Activated naive CD4-positive, alpha-beta T cell (primary cell): ENCODE measurements around the gene KRTAP10-2.
A peak's percentile ranks its signal among the peaks of the same experiment; 100 is the strongest.
"Not testable (repeated sequence)": the region's sequence is repeated elsewhere in the genome, so short reads cannot be mapped to it uniquely, and the experiment has no call there.

ENCODE experiments used
- DNase-seq, 4 experiments: peaks; one replicate each; lab custom pipeline; 2025; lab: John Stamatoyannopoulos, UW

Gene KRTAP10-2

DNA sequence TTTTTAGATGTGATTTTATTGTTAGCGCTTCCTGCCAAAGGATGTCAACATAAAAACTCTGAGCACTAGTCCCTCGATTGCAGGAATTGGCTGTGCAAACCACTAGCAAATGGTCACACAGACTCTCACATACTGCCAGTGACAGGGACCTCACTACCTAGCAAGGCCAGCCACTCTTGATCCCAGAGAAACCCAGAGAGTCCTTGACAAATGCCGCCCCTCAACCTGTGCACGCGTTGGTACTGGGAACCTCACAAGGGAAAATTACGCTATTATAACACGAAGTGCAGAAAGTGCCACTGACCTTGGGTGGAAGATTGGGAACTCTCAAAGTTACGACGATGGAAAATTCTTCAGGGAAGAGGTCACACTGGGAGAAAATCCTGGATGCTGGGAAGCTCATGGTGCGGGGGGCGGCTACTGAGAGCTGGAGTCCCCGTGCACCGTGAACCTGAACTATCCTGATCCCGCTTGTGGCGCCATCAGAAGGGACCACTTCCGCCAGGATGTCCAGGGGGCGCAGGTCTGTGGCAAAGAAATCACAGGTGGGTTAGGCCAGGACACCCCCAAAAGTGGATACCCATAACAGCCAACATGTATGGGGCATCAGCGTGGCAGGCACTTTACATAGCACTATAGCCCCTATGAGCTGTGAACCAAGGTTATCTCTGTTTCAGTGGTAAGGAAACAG lies 16.3 kb upstream of the KRTAP10-2 start:
- DNase-seq, result no peak

DNA sequence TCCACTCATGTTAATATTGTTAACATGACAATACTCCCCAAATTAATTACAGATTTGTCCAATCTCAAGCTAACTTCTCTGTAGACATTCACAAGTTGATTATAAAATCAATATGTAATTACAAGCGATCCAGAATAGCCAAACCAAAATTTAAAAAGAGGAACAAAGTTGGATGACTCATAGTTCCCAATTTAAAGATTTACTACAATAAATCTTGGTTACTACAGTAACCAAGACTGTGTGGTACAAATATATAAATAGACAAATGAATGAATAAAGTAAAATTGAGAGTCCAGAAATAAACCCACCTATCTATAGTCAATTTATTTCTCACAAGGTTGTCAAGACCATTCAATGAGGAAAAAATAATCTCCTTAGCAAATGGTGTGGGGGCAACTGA lies 15.1 kb upstream of the KRTAP10-2 start:
- no peak for DNase-seq

DNA sequence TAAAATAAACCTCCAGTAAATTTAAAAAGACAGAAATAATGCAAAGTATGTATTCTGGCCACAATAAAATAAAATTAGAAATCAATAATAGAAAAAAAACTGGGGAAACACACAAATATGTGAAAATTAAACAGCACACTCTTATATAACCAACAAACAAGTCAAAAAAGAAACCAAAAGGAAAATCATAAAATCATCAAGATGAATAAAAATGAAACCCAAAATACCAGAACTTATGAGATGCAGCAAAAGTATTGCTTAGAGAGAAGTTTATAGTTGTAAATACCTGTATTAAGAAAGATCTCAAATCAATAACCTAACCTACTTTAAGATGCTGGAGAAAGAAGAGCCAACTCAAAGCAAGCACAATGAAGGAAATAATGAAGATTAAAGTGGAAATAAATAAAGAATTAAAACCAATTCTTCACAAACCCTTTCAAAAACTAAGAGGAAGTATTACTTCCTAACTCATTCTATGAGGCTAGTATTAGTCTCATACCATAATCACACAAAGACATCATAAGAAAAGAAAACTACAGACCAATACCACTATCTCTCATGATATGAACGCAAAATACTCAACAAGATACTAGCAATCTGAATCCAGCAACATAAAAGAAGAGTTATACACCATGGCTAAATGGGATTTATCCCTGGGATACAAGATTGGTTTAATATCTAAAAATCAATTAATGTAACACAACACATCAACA lies 13.7 kb upstream of the KRTAP10-2 start:
- DNase-seq, result no peak

DNA sequence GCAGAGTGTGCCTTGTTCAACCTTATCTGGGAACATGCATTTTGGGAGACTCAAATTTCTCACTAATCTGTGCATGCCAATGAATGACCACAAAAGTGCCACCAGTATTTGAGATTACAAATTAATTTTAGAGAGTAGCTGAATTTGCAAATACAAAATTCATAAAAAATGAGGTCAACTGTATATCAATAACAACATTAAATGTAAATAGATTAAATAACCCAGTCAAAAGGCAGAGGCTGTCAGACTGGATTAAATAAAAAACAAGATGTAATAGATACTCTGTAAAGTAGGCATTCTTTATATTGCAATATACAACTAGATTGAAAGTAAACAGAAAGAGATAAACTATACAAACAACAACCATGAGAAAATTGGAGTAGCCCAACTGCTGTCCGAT lies 12.8 kb upstream of the KRTAP10-2 start:
- DNase-seq, result no peak

DNA sequence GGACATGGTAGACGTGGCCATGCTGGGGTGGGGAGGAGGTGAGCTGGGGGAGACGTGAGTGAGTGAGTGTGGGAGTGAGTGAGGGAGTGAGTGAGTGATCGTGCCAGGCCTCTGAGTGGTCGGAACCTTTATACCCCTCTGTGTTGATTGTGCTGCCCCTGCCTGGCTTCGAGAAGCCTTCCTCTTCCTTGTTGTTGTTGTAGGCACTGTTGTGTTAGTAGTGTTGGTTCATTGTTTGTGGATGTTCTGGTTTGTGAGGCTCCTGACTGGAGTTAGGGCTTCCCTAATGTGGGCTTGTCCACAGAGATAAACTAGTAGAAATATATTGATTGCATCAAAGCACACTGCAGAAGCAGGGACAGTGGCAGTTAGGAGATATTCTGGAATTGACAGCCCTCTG lies 7.4 kb upstream of the KRTAP10-2 start, which contains the start of gene KRTAP10-3:
TSS of gene KRTAP10-3 (minus strand) at position 101 of the 400 bp plus-strand sequence. CDS start at position 21, 80 bp downstream.
- no peak for DNase-seq

DNA sequence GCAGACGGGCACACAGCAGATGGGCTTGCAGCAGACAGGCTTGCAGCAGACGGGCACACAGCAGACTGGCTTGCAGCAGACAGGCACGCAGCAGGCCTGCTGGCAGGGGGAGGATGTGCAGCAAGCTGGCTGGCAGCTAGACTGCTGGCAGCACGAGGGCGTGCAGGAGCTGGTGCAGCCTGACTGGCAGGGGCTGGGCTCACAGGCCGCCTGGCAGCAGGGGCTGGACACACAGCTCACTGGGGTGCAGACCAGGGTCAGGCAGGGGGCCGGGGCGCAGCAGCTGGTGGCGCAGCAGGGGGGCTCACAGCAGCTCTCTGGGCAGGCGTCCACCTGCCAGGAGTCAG lies 7.0 kb upstream of the KRTAP10-2 start:
- DNase-seq, result not testable (repeated sequence)

DNA sequence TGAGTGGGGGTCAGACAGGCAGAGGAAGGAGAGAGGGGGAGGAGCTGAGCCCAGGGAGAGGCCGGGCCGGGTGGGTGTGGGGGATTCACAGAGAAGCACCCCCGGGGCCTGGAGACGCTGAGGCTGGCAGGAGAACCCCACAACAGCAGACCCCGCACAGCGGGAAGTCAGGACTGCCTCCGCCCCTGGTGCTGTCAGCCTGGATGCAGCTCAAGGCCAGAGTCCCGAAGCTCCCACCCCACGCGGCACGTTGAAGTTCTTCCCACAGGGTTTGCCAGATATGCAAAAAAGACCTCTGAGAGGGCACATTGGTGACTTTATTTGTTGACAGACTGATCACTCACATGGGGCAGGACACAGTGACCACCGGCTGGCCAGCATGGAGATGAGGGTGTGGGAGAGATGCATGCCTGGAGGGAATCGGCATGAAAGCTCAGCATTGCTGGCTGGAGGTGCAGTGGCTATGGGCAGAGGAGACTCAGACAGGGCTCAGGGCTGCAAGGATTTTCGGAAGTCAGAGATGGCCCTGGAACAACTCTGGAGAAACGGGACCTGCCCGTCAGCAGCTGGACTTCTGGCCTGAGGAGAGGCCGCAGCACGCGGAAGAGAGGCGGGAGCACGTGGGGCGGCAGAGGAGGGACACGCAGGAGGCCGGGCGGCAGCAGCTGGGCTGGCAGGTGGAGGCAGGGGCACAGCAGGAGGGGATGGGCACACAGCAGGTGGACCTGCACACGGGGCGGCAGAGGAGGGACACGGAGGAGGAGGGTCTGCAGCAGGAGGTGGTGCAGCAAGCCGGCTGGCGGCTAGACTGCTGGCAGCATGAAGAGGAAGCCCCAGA lies 6.4 kb upstream of the KRTAP10-2 start:
- no peak for DNase-seq

DNA sequence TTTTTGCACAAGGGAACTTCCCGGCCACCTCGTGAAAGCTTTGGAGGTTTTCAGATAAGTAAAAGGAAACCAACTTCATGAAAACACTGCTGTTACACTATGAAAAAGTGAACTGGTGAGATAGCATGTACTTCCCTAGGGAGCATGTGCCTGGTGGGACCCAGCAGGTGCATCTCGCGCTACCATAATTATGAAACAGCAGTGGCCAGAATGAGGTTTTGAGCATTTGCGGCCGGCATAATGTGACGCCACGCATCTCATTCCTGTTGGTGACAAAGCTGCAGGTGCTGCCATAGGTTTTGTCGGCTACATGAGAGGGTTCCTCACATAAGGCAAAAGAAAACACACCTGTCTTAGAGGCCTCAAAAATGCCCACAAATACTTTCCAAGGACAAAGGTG lies 5.6 kb upstream of the KRTAP10-2 start:
- no peak for DNase-seq

DNA sequence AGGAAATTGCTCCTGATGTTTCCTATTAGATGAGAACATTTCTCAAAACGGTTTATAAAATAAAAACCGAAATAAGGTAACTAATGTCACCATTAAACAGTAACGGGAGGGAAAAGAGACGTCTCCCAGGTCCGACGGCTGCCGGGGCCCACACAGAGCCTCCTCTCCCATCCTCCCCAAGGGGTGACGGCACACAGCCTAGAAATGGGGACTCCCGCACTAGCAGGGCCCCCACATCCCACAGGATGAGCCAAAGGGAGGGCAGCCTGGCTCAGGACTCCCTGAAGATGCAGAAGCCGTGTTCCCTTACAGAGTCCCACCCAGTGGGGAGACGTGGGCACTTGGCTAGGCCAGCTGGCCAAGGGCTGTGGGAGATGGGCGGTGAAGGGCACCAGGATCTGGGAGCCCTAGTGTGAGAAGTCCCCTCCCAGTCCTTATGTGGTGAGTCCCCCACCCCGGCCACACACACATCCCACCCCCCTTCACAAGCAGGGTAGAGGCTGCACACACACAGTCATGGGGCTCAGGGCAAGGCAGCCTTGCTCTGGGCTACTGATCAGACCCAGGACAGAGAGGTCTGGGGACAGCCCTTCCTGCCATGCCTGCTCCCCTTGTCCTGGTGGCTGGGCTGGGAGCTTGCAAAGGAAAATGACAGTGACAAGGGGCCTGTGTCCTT lies 4.0 kb upstream of the KRTAP10-2 start:
- no peak for DNase-seq

DNA sequence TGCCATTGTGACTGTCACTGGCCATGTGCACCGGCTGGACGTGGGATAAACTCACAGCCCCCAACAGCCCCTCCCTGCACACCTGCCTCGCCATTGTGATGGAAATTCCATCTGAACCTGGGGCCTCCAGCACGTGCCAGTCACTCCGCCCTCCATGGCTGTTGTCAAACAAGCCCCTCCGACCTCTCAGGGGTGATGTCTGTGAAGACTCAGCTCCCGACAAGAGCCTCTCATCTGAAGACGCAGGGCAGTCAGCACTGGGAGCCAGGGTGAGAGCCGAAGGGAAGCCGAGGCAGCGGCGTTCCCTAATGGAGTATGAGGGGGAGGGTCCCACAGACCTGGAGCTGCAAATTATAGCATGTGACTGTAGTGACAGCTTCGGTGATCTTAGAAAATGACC lies 1.4 kb upstream of the KRTAP10-2 start:
- no peak for DNase-seq

DNA sequence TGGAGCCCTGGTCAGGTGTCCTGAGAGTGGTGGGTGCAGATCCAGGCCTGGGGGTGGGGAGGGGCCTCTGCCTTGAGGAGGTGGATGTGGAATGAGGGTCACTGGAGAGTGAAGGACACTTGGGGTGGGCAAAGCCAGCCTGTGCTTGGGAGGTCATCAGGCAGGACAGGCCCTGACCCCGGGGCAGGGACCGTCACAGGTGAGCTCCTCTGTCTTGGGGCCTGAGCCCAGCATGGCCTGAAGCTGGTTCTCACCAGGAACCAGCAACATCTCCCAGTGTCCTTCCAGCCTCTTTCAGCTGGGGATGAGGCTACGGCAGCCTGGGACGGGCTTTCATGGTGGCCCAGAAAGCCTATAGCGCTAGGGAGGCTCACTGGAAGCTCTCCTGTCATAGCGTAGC lies 831 bp upstream of the KRTAP10-2 start:
- no peak for DNase-seq

DNA sequence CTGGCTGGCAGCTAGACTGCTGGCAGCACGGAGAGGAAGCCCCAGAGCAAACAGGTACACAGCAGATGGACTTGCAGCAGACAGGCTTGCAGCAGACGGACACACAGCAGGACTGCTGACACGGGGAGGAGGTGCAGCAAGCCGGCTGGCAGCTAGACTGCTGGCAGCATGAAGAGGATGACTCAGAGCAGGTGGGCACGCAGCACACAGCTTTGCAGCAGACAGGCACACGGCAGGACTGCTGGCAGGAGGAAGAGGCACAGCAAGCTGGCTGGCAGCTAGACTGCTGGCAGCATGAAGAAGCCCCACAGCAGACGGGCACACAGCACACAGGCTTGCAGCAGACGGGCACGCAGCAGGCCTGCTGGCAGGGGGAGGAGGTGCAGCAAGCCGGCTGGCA lies 498 bp downstream of the KRTAP10-2 start:
- no peak for DNase-seq

DNA sequence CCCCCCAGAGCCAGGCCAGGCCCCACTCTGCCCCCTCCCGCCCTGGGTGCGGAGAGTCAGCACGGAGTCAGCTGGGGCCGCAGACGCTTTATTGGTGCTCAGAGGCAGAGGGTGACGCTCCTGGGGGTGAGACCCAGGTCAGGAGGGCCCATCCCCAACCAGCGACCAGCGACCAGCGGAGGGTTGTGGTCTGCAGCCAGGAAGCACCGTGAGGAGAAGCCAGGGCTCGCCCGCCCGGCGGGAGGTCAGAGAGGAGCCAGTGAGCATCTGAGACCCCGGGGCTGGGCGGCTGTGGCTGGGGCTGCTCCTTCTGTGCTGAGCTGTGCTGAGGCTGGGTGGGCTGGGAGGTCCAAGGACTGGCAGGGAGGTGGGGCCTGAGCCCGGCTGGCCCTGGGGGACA lies 1.0 kb downstream of the KRTAP10-2 start:
- DNase-seq, result not testable (repeated sequence)

DNA sequence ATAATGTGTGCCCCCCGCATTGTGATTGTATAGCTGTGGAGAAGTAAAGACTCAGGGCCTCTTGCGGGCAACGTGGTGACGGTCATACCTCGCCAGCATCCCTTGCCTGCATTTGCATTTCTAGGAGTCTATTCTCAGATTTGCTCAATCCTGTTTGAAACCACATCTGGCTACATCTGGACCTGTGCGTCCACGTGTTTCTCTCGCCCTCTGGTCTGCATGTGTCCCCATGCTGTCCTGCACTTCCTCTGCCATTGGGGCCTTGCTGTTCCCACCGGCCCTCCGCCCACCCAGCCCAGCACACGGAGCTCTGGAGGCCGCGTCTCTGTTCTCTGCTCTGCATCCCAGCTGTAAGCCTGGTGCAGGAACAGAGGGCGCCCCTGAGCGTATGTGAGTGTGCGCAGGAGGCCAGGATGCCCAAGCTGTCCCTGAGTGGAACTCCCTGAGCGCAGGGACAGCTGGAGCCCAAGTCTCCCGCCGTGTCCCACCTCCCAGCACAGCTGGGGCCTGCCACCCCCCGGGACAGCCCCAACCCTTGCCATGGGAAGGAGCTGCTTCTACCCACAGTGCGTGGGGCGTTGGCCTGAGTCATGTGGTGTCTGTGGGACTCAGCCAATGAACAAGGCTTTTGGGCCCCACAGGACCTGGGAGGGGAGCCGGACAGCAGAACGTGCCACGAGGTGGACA lies 1.6 kb downstream of the KRTAP10-2 start:
- DNase-seq, result no peak

DNA sequence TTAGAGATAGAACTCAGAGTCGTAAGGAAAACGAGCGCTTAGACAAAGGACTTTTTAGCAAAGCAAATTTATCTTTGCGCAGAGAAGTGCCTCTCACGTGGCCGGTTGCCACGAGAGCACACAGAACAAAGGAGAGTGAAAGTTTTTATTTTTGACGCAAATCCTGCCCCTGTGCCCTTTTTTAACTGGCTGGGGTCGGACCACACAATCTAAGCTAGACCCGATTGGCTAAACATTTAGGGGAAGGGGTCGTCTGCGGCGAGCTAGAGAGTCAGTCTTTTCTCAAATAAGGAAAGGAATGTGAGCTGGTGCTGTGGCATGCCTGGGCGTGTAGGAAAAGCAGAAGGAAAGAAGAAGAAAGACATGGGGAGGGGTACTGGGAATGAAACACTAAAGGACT lies 2.4 kb downstream of the KRTAP10-2 start:
- DNase-seq, result no peak

DNA sequence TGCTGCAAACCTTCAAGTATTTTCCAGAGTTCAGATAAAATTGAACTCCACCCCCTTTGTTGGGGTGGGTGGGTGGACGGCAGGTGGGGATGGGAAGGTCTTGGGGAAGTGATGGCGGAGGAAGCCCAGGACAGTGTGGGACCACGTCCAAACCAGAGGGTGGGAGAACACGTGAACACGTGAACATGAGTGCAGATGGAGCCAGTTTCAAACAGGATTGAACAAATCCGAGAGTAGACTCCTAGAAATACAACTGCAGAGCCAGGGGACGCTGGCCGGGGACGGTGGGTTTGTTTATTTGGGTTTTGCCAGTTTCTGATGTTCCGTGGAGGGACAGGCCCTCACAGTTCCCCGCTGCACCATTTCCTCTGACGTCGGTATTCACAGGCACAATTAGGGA lies 2.9 kb downstream of the KRTAP10-2 start:
- DNase-seq, result no peak

DNA sequence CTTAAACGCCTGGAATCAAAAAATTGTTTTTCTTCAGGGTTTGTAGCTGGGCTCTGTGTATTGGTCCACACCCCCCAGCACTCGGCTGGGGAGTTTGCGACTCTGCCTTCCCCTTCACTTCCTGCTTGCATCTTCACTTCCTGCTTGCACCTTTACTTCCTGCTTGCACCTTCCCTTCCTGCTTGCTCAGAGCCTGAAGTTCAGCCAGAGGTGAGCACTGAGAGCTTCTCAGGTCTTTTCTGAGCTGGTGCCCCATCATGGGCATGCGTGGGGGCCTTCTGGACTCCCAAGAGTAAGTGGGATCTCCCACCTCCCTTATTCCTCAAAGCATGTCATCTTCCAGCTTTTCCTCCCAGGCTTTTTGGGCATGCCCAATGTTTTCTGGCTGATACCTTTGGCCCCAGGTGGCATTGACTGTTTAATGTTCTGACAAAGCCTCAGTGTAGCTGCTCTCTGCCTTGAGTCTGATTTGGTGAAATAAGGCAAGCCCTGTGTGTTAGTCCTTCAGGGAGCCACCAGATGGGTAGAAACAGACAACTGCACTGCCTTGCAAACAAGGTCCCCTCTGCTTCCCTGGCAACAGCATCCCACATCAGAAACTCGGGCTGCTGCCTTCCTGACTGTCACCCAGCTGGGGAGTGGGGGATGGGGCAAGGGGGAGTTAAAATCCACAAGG lies 3.5 kb downstream of the KRTAP10-2 start:
- DNase-seq, result peak in 1 of 4 experiments; percentile 14

DNA sequence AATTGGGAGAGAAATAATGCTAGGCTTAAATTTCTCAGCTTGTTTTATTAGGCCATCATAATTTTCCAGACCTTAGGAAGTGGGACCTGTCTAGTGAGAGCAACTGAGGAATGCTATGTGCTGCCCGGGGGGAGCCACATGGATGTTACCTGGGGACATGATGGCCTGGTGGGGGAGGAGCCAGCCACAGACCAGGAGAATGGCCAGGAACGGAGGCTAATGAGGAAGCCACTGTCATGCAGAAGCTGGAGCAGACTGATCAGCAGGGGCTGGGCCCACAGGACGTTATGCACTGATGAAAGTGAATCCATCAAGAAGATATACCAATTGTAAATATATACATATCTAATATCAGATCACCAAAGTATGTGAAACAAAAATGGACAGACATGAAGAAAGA lies 6.7 kb downstream of the KRTAP10-2 start:
- no peak for DNase-seq

DNA sequence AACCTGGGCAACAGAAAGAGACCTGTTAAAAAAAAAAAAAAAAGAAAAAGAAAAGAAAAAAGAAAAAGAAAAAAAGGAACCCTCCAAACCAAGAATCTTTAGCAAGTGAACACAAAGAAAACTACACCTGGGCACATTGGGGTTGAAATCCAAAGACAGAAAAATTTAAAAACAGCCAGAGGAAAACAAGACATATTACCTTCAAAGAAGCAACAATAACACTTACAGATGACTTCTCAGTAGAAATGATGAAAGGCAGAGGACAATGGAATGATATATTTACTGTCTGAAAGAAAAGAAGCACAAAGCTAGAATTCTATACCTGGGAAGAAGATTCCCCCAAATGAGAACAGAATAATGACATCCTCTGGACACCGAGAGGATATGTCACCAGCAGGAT lies 8.6 kb downstream of the KRTAP10-2 start:
- no peak for DNase-seq

DNA sequence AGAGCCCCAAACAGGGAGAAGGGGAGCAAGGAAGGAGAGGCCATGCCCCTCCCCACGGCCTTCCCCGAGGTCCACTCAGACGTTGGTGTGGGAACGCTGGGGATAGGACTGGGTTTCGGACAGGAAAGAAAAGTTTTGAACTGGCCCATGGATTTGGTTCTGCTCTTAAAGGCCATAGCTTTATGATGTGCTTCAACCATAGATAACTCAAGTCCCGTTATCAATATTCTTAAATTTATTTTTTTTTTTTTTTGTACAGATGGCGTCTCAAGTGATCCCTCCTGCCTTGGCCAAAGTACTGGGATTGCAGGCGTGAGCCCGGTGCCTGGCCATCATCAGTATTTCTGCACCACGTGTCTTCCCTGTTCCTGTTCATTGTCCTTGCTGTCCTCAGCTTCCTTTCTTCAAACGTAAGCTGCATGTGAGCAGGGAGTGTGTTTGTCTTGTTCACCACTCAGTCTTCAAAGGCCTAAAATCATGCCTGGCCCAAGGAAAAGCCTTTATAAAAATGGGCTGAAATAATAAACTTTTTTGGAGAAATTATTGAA lies 10.5 kb downstream of the KRTAP10-2 start:
- DNase-seq, result no peak
